ENCODE data around the gene ZNF213.

GRCh38 chr16:3145151-3145550, 10.3 kb downstream of the ZNF213 start:
- TF ChIP-seq EZH2phosphoT487 (IDR thresholded peaks at IDR 0.05; ENCODE audit: unreplicated experiment) (no peak), JUNB (IDR thresholded peaks at IDR 0.05; ENCODE audit: unreplicated experiment) (no peak), CREB1 (CRISPR knock-in tag; IDR thresholded peaks at IDR 0.05; ENCODE audit: low read depth) (no peak), POLR2AphosphoS5 (IDR thresholded peaks at IDR 0.05; ENCODE audit: low read depth) (no peak), EZH2 (IDR thresholded peaks at IDR 0.05; ENCODE audit: low read depth, unreplicated experiment) (no peak)
- TF ChIP-seq, protein P1, sequence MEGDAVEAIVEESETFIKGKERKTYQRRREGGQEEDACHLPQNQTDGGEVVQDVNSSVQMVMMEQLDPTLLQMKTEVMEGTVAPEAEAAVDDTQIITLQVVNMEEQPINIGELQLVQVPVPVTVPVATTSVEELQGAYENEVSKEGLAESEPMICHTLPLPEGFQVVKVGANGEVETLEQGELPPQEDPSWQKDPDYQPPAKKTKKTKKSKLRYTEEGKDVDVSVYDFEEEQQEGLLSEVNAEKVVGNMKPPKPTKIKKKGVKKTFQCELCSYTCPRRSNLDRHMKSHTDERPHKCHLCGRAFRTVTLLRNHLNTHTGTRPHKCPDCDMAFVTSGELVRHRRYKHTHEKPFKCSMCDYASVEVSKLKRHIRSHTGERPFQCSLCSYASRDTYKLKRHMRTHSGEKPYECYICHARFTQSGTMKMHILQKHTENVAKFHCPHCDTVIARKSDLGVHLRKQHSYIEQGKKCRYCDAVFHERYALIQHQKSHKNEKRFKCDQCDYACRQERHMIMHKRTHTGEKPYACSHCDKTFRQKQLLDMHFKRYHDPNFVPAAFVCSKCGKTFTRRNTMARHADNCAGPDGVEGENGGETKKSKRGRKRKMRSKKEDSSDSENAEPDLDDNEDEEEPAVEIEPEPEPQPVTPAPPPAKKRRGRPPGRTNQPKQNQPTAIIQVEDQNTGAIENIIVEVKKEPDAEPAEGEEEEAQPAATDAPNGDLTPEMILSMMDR (conservative IDR thresholded peaks at IDR 0.05; ENCODE audit: low read depth in 2 of 2), result no peak
